Central memory CD8-positive, alpha-beta T cell (primary cell): ENCODE measurements around the gene CACNA1H.
A peak's percentile ranks its signal among the peaks of the same experiment; 100 is the strongest.

Experiments used
- ATAC-seq: fragments of 150-1000 bp; cut with Tn5 transposase; replicated peaks from 2 replicates; pipeline ENCODE4 v1.10.0; 2022; ENCODE audit warnings: mild to moderate bottlenecking, moderate FRiP score, moderate number of reproducible peaks; ENCODE audit not compliant: poor library complexity, severe bottlenecking; ENCODE audit errors: extremely low read depth
- DNase-seq, 2 donors: peaks; one replicate each; pipeline ENCODE4 v3.0.0; 2021; ENCODE audit warnings: low spot score in 2 of 2
- H3K27ac Mint-ChIP-seq: one replicate; pipeline ENCODE4 v1.8.0; 2022; ENCODE audit warnings: low read depth, mild to moderate bottlenecking, moderate library complexity, mixed read lengths
- H3K27me3 Mint-ChIP-seq: one replicate; pipeline ENCODE4 v1.8.0; 2022; ENCODE audit warnings: mixed read lengths
- H3K36me3 Mint-ChIP-seq: one replicate; pipeline ENCODE4 v1.8.0; 2022; ENCODE audit warnings: mild to moderate bottlenecking, moderate library complexity, mixed read lengths; ENCODE audit not compliant: insufficient read depth
- H3K4me1 Mint-ChIP-seq: one replicate; pipeline ENCODE4 v1.8.0; 2022; ENCODE audit warnings: mixed read lengths
- H3K4me3 Mint-ChIP-seq: one replicate; pipeline ENCODE4 v1.8.0; 2022; ENCODE audit warnings: mild to moderate bottlenecking, moderate library complexity, mixed read lengths
- H3K9me3 Mint-ChIP-seq: one replicate; pipeline ENCODE4 v1.8.0; 2022; ENCODE audit warnings: mixed read lengths

Gene CACNA1H

DNA sequence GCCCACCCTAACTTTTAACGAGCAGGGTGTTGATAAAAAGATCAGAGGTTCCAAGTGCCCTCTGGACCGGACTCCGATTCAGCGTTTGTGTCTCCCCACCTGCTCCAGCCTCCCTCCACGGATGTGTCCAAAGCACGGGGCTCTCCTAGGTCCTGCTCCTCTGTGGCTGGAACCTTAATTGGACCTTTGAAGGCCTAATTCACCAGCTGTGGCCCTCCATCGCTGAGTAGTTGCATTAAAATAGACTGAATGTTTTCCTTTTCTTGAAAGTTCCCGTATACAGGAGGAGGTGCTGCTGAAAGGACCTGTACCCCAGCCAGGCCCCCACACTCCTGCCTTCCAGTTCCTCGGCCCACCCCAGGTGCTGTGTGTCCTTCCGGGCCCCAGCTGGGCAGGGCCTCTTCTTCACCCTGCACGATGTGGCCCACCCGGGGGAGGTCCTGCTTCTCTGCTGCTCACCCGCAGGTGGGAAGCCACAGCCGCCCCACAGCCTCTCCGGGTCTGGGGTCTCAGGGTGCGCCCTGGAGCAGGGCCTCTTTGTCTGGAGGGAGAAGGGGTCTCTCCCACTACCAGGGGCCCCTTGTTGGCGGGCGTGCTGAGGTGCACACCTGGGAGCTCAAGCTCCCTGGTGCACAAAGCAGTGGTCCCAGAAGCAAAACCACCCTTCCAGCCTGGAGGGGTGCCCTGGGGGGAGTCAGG lies 1.3 kb upstream of the CACNA1H start:
- H3K27me3 Mint-ChIP-seq, result peaks cover 17% of the 10 kb centered on the region
- no peak overlapping the region for H3K27ac Mint-ChIP-seq
- peaks cover 7% of the 10 kb centered on the region for H3K9me3 Mint-ChIP-seq

DNA sequence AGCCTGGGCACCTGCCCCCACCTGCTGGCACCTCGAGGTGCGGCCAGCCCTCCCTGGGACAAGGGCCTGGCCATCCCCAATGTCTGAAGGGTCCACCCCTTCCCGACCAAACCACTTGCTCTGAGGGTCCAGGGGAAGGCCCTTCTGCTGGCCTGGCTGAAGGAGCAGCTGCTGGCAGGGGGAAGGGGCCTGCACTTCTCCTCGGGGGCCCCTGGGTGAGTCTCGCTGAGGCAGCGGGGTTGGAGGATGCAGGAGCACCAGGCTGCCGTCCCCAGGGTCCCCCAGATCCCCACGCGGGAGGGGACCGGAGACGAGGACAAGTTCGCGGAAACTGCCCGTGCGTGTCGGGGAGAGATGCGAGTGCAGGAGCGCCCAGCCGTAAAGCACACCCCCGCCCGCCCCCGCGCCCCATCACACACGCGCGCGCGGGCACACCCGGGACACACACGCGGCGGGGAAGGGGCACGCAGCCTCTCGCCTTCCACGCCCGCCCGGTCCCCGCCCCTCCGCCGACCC lies 725 bp upstream of the CACNA1H start:
- DNase-seq, result no peak
- peaks cover 4% of the 10 kb centered on the region for H3K36me3 Mint-ChIP-seq
- H3K4me1 Mint-ChIP-seq, result no peaks in the 10 kb centered on the region
- peaks cover 17% of the 10 kb centered on the region for H3K27me3 Mint-ChIP-seq
- H3K4me3 Mint-ChIP-seq, result peak overlapping the region; percentile 62
- peak; percentile 35 for ATAC-seq
- no peak overlapping the region for H3K27ac Mint-ChIP-seq
- H3K9me3 Mint-ChIP-seq, result peaks cover 3% of the 10 kb centered on the region

More for the DNA sequence above, 1.3 kb upstream of the CACNA1H start:
- ATAC-seq, result no peak
- DNase-seq, result no peak
- H3K4me3 Mint-ChIP-seq, result peak overlapping the region; percentile 62
- H3K4me1 Mint-ChIP-seq, result no peaks in the 10 kb centered on the region
- peaks cover 4% of the 10 kb centered on the region for H3K36me3 Mint-ChIP-seq

DNA sequence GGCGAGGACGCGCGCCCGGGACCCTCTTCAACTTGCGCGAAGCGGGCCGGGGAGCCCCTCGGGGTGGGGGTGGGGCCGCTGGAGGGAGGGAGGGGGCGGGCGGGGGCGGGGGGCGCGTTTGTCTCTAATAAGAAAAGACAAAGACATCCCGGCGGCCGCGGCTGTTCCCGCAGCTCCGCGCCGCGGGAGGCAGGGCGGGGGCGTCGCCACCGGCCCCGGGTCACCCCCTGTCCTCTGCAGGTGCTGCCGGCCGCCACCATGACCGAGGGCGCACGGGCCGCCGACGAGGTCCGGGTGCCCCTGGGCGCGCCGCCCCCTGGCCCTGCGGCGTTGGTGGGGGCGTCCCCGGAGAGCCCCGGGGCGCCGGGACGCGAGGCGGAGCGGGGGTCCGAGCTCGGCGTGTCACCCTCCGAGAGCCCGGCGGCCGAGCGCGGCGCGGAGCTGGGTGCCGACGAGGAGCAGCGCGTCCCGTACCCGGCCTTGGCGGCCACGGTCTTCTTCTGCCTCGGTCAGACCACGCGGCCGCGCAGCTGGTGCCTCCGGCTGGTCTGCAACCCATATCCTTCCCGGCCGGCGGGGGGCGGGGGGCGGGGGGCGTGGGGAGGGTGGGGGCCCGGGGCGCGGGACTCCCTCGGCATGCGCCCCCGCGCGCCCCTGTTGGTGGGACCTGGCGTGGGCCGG lies 714 bp downstream of the CACNA1H start:
- H3K4me3 Mint-ChIP-seq, result no peak overlapping the region

DNA sequence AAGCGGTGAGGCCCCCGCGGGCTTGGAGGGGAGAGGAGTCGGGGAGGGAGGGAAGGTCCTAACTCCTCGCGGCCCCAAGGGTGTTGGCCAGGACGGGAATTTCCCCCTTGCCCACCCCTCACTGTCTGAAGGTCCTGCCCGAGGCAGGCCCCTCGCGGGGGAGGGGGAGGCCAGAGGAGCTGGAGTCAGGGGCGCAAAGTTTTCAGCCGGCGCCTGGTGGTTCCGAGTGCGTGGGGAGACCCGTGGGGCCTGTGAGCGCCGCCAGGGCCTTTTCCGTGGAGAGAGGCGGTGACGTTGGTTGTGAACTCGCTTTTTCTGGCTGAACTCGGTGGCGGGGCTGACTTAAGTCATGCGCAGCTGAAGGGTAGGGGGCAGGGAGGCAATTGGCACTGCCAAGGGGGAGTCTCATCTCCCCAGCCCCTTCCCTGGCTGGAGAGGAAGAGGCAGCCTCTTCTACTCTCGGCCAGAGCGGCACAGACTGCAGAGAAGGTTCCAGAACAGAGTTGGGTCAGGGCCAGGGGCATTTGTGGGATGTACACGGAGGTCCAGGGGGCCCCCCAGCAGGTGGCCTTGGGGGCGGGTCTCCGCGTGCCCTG lies 1.5 kb downstream of the CACNA1H start:
- no peak for ATAC-seq
- H3K36me3 Mint-ChIP-seq, result peaks cover 4% of the 10 kb centered on the region
- no peak for DNase-seq
- no peaks in the 10 kb centered on the region for H3K9me3 Mint-ChIP-seq
- peaks cover 17% of the 10 kb centered on the region for H3K27me3 Mint-ChIP-seq
- H3K4me3 Mint-ChIP-seq, result peak overlapping the region; percentile 37
- no peak overlapping the region for H3K27ac Mint-ChIP-seq
- H3K4me1 Mint-ChIP-seq, result no peaks in the 10 kb centered on the region

More for the DNA sequence above, 714 bp downstream of the CACNA1H start:
- ATAC-seq (no peak), DNase-seq (no peak)
- no peaks in the 10 kb centered on the region for H3K9me3 Mint-ChIP-seq
- H3K27me3 Mint-ChIP-seq, result peaks cover 17% of the 10 kb centered on the region
- peaks cover 4% of the 10 kb centered on the region for H3K36me3 Mint-ChIP-seq
- no peaks in the 10 kb centered on the region for H3K4me1 Mint-ChIP-seq
- no peak overlapping the region for H3K27ac Mint-ChIP-seq

DNA sequence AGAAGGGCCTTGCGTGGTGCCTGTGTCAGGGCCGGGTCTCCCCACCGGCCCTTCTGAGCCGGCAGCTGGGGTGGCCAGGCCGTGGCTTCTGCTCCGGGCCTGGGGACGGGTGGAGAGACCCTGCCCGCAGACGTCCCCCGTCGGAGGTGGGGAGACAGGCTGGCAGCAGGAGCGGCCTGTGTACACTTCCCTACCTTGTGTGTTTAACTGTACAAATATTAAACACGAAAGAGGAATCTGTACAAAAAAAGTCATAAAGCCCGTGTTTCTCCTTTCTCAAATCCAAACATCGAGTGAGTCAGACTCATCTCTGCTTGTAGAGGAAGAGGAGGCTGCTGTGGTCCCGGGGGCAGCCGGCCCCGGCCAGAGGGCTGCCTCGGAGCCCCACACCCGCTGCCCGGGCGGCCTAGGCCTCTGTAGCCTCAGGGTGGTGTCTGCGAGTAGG lies 2.0 kb downstream of the CACNA1H start:
- DNase-seq (no peak), ATAC-seq (no peak)
- Mint-ChIP-seq H3K36me3 (peaks cover 4% of the 10 kb centered on the region), H3K27ac (no peak overlapping the region), H3K4me3 (peak overlapping the region; percentile 37), H3K4me1 (no peaks in the 10 kb centered on the region), H3K27me3 (peaks cover 17% of the 10 kb centered on the region), H3K9me3 (no peaks in the 10 kb centered on the region)

DNA sequence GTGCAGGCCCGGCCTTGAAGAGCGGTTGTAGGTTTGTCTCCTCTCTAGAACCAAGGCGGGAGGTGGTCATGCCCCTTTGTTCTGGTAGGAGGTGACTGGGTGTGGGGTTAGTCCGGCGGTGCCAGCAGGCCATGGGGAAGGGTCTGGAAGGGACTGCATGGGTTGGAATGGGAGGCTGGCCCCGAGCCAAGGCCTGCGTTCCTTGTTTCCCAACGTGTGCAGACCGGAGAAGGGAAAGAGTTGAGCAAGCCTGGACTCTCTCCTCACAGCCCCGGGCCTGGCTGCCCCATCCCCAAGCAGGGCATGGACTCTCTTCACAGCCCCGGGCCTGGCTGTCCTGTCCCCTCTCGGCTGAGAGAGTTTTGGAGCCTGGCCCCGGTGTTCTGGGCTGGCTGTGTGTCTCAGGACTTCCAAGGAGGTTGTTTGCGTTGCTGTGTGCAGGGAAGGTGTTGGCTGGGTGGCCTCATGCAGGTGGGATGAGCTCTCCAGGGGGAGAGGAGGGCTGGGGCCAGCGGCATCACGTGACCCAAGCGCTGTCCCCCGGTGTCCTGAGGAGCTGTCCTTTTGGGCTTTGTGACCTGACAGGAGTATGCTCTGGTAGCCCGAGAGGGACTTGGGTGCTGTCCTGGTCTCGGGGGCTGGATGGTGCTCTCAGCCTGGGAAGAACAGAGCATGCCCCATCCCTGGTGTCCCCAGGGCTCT lies 2.6 kb downstream of the CACNA1H start:
- DNase-seq, result no peak
- Mint-ChIP-seq H3K27me3 (peaks cover 17% of the 10 kb centered on the region), H3K4me3 (no peak overlapping the region)

DNA sequence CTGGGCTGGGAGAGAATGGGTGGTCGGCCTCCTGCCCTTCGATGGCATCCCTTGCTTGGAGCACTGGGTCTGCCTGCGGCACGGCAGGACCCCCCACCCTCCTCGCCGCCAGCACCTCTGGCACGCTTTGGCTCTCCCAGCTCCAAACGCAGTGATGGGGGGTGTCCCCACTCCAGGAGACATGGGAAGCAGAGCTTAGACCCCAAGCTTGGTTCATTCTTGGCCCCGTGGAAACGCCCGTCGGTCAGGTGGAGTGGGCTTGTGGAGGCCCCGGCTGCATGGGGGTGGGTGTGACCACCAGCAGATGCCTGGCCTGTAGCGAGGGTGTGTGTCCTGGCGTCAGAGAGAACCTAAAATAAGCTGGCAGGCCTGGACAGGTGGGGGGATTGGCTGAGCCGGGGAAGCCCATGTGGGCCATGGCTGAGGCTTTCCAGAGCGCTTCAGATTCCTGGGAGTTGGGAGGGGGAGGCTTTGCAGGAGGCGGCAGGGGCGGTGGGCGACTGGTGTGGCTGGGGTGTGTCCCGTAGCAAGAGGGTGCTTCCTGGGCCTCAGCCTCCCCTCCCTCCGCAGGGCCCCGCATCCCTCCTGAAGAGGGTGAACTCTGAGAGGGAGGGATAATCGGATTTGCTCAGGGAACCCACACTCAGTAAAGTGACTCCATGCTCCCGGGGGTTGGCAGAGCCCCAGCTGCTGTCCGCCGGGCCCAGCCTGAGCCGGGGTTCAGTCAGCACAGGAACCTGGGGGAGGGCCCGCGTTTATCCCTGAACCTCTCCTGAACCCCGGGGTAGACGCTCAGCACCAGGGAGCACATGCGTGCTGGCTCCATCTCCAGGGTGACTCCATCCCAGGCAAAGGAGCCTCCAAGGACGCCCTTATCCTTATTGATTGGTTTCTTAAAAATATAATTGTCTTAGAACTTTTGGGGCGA lies 3.4 kb downstream of the CACNA1H start:
- Mint-ChIP-seq H3K36me3 (peaks cover 4% of the 10 kb centered on the region), H3K4me3 (no peak overlapping the region), H3K27me3 (peaks cover 17% of the 10 kb centered on the region), H3K9me3 (no peaks in the 10 kb centered on the region), H3K4me1 (no peaks in the 10 kb centered on the region), H3K27ac (no peak overlapping the region)
- no peak for ATAC-seq
- no peak for DNase-seq

More for the DNA sequence above, 2.6 kb downstream of the CACNA1H start:
- Mint-ChIP-seq H3K9me3 (no peaks in the 10 kb centered on the region), H3K4me1 (no peaks in the 10 kb centered on the region), H3K27ac (no peak overlapping the region), H3K36me3 (peaks cover 4% of the 10 kb centered on the region)
- ATAC-seq, result no peak

DNA sequence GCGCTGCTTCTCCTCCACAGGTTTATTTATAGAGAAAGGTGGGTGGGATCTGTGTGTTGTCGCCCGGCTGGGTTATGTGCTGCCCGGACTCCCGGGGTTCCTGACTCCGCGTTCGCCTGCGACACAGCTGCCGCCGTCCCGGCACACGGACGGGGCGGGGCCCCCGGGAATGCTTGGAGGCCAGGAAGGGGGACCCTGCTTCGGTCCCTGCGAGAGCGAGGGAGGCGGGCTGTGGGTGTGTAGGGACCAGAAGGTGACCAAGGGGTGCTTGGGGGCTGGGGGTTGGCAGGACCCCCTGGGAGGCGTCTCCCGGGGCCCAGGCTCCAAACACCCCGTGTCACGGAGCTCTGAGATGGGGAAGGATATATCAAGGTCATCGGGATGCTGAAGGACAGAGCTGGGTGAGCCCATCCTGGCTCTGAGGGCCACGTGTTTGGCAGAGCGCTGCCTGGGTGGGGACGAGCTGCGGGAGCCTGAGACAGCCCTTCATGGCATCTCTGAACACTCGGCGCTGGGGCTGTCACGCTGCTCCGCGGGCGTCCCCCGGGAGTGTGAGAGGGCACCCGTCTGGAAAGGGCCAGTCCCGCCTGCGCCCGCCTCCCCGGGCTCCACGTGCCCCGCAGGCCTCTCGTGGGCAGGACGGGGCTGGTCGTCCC lies 4.2 kb downstream of the CACNA1H start:
- no peak overlapping the region for H3K4me3 Mint-ChIP-seq
- no peaks in the 10 kb centered on the region for H3K4me1 Mint-ChIP-seq
- peaks cover 17% of the 10 kb centered on the region for H3K27me3 Mint-ChIP-seq
- H3K36me3 Mint-ChIP-seq, result peaks cover 4% of the 10 kb centered on the region
- ATAC-seq, result no peak
- DNase-seq, result no peak
- H3K9me3 Mint-ChIP-seq, result no peaks in the 10 kb centered on the region
- H3K27ac Mint-ChIP-seq, result no peak overlapping the region

DNA sequence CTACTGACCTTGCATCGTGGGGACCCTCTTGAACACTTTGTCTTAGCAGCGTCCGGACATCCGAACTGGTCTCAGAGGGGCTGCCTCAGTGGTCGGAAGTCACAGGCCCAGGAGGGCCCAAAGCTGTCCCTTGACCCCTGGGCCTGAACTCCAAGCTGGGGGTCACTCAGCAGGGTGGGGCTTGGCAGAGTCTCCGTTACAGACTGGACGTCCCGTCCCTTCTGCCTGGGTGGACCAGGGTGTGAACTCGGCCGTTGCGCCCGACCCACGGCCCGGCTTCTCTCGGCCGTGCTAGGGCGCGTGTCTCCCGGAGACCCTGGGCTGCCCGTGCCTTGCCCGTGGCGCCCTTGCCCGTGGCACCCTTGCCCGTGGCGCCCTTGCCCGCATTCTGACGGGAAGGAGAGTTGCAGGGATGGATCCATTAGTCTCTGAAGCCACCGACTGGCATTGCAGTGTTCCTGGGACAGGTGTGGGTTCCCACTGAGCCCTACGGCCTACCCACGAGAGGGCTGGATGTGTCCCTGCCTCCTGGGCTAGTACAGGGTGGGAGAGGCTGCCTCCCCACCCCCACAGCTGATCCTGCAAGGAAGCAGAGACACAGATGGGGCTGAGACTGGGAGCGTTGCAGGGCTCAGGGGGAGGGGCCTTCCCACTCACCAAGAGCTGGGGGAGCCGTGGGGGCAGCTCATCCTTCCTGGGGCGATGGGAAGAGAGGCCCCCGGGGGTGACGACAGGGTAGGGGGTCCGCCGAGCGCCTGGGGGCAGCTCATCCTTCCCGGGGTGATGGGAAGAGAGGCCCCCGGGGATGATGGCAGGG lies 4.9 kb downstream of the CACNA1H start:
- H3K4me3 Mint-ChIP-seq, result no peak overlapping the region
- no peak for DNase-seq
- no peak overlapping the region for H3K27ac Mint-ChIP-seq
- peaks cover 17% of the 10 kb centered on the region for H3K27me3 Mint-ChIP-seq
- no peaks in the 10 kb centered on the region for H3K4me1 Mint-ChIP-seq
- no peaks in the 10 kb centered on the region for H3K9me3 Mint-ChIP-seq
- H3K36me3 Mint-ChIP-seq, result peaks cover 4% of the 10 kb centered on the region
- ATAC-seq, result no peak

DNA sequence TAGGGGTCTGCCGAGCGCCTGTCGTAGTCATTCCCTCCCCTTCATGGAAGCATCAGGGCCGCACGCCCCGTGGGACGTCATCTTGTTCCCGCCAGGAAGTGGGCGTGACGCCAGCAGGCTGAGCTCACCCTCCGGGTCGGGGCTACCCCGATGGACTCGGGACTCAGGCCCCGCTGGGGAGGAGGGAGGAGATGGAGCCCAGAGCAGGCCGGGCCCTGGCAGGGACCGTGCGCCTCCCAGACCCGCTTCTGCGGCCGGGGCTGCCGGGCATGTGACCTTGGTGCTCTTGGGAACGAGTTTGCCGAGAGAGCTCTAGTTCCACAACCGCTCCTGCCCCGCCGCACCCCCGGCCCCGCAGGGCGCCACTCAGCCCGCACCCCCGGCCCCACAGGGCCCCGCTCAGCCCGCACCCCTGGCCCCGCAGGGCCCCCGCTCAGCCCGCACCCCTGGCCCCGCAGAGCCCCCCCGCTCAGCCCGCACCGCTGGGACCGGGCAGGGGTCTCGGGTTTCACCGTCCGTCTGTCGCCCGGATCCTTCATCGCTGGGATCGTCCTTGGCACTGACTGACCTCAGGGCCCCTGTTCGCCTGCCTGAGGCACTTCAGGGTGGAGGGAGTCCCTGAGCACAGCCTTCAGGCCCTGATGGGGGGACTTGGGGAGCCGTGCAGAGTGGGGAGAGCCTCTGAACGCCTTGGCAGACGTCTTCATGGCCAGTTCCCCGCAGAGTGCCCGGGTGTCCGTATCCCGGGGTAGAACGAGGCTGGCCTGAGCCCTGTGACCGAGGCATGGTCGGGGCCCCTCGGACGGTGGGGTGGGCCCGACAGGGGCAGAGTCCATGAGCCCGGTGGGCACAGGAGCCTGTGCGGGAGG lies 5.8 kb downstream of the CACNA1H start:
- Mint-ChIP-seq H3K36me3 (peaks cover 4% of the 10 kb centered on the region), H3K27ac (no peak overlapping the region), H3K4me1 (no peaks in the 10 kb centered on the region), H3K9me3 (no peaks in the 10 kb centered on the region), H3K27me3 (peaks cover 17% of the 10 kb centered on the region), H3K4me3 (no peak overlapping the region)
- no peak for ATAC-seq
- no peak for DNase-seq
